ENCODE results near the gene RPP21.

The RPP21 gene

GRCh38 chr6:30322527-30323501 lies 22.1 kb upstream of the RPP21 start:
- Histone ChIP-seq H2BK5ac (ENCODE audit: low read length) (no peak overlapping the region), H3K79me1 (ENCODE audit: low read depth, low read length) (peaks cover 1% of the 10 kb centered on the region), H3K23ac (ENCODE audit: low read depth, low read length, poor library complexity) (no peak overlapping the region), H2AFZ (ENCODE audit: low read length) (no peak overlapping the region), H2AK5ac (ENCODE audit: low read depth, low read length) (no peak overlapping the region), H3K4me1 (ENCODE audit: control insufficient read depth in 2 of 2, insufficient read depth in 1 of 2, low read depth in 1 of 2, low read length in 2 of 2) (peaks cover 2 to 11% of the 10 kb centered on the region in 2 donors), H2BK15ac (ENCODE audit: low read length) (no peak overlapping the region), H4K91ac (ENCODE audit: low read depth, low read length, poor library complexity) (no peak overlapping the region), H3K4me2 (ENCODE audit: insufficient read depth, low read length, poor library complexity, severe bottlenecking) (no peak overlapping the region), H2BK12ac (ENCODE audit: low read length) (no peak overlapping the region), H3K27me3 (ENCODE audit: control insufficient read depth in 3 of 3, insufficient read depth in 3 of 3, low read depth in 1 of 3, low read length in 3 of 3) (no peaks in the 10 kb centered on the region), H3K36me3 (replicated peaks in 1 of 2; ENCODE audit: control insufficient read depth in 2 of 2, insufficient read depth in 2 of 2, low read length in 2 of 2) (peaks cover 0 to 38% of the 10 kb centered on the region in 2 donors), H3K14ac (ENCODE audit: low read length) (no peak overlapping the region), H3K9me3 (replicated peaks in 1 of 2; ENCODE audit: control insufficient read depth in 2 of 2, insufficient read depth in 1 of 2, low read depth in 1 of 2, low read length in 2 of 2) (no peaks in the 10 kb centered on the region), H3K9ac (ENCODE audit: low read depth, low read length, poor library complexity) (no peak overlapping the region), H4K8ac (ENCODE audit: low read depth, low read length) (no peak overlapping the region), H3K27ac (replicated peaks; ENCODE audit: low read length) (no peak overlapping the region), H3K4ac (ENCODE audit: low read length) (no peak overlapping the region), H2BK120ac (ENCODE audit: low read depth, low read length) (no peak overlapping the region), H3K18ac (ENCODE audit: low read length) (no peak overlapping the region), H3K4me3 (ENCODE audit: low read length in 2 of 2) (no peak overlapping the region)
- no CpG with 5 or more reads among the region's 20 CpGs for WGBS, 2 donors (ENCODE audit: extremely low coverage in 2 of 2, insufficient read length in 2 of 2, insufficient replicate concordance in 1 of 2)
- no peak for DNase-seq (ENCODE audit: low spot score)

GRCh38 chr6:30323806-30324205 lies 21.1 kb upstream of the RPP21 start:
- H3K79me1 ChIP-seq (ENCODE audit: low read depth, low read length): peaks cover 1% of the 10 kb centered on the region
- H3K18ac ChIP-seq (ENCODE audit: low read length): no peak overlapping the region
- no peak overlapping the region for H3K4ac ChIP-seq (ENCODE audit: low read length)
- no peaks in the 10 kb centered on the region for H3K9me3 ChIP-seq (replicated peaks in 1 of 2; ENCODE audit: control insufficient read depth in 2 of 2, insufficient read depth in 1 of 2, low read depth in 1 of 2, low read length in 2 of 2)
- no peak overlapping the region for H3K4me2 ChIP-seq (ENCODE audit: insufficient read depth, low read length, poor library complexity, severe bottlenecking)
- H2BK120ac ChIP-seq (ENCODE audit: low read depth, low read length): no peak overlapping the region
- no peak overlapping the region for H2BK15ac ChIP-seq (ENCODE audit: low read length)
- no peak overlapping the region for H3K27ac ChIP-seq (replicated peaks; ENCODE audit: low read length)
- no peak overlapping the region for H2BK12ac ChIP-seq (ENCODE audit: low read length)
- no peak overlapping the region for H3K23ac ChIP-seq (ENCODE audit: low read depth, low read length, poor library complexity)
- no peak overlapping the region for H3K4me3 ChIP-seq (ENCODE audit: low read length in 2 of 2)
- H3K14ac ChIP-seq (ENCODE audit: low read length): no peak overlapping the region
- WGBS, 2 donors (ENCODE audit: extremely low coverage in 2 of 2, insufficient read length in 2 of 2, insufficient replicate concordance in 1 of 2): no CpG with 5 or more reads among the region's 1 CpG
- H3K4me1 ChIP-seq (ENCODE audit: control insufficient read depth in 2 of 2, insufficient read depth in 1 of 2, low read depth in 1 of 2, low read length in 2 of 2): peaks cover 2 to 11% of the 10 kb centered on the region in 2 donors
- H2AK5ac ChIP-seq (ENCODE audit: low read depth, low read length): no peak overlapping the region
- no peaks in the 10 kb centered on the region for H3K27me3 ChIP-seq (ENCODE audit: control insufficient read depth in 3 of 3, insufficient read depth in 3 of 3, low read depth in 1 of 3, low read length in 3 of 3)
- no peak for DNase-seq (ENCODE audit: low spot score)
- peaks cover 0 to 30% of the 10 kb centered on the region in 2 donors for H3K36me3 ChIP-seq (replicated peaks in 1 of 2; ENCODE audit: control insufficient read depth in 2 of 2, insufficient read depth in 2 of 2, low read length in 2 of 2)
- no peak overlapping the region for H4K91ac ChIP-seq (ENCODE audit: low read depth, low read length, poor library complexity)
- no peak overlapping the region for H4K8ac ChIP-seq (ENCODE audit: low read depth, low read length)
- H3K9ac ChIP-seq (ENCODE audit: low read depth, low read length, poor library complexity): no peak overlapping the region
- H2AFZ ChIP-seq (ENCODE audit: low read length): no peak overlapping the region
- no peak overlapping the region for H2BK5ac ChIP-seq (ENCODE audit: low read length)

- no CpG with 5 or more reads among the region's 10 CpGs for WGBS, 2 donors (ENCODE audit: extremely low coverage in 2 of 2, insufficient read length in 2 of 2, insufficient replicate concordance in 1 of 2)
- peak overlapping the region; percentile 99 for H2AFZ ChIP-seq (ENCODE audit: low read length)
- H3K27ac ChIP-seq (replicated peaks; ENCODE audit: low read length): no peak overlapping the region
- no peak overlapping the region for H4K91ac ChIP-seq (ENCODE audit: low read depth, low read length, poor library complexity)
- no peak overlapping the region for H3K4ac ChIP-seq (ENCODE audit: low read length)
- H3K18ac ChIP-seq (ENCODE audit: low read length): no peak overlapping the region
- no peak overlapping the region for H3K9ac ChIP-seq (ENCODE audit: low read depth, low read length, poor library complexity)
- peak overlapping the region; percentile 92 to 98 for H3K4me3 ChIP-seq (ENCODE audit: low read length in 2 of 2)
- peak overlapping the region; percentile 93 for H2BK5ac ChIP-seq (ENCODE audit: low read length)
- DNase-seq (ENCODE audit: low spot score): no peak
- no peak overlapping the region for H3K14ac ChIP-seq (ENCODE audit: low read length)
- no peak overlapping the region for H2BK120ac ChIP-seq (ENCODE audit: low read depth, low read length)
- peaks cover 1% of the 10 kb centered on the region for H3K79me1 ChIP-seq (ENCODE audit: low read depth, low read length)
- no peak overlapping the region for H3K23ac ChIP-seq (ENCODE audit: low read depth, low read length, poor library complexity)
- H3K9me3 ChIP-seq (replicated peaks in 1 of 2; ENCODE audit: control insufficient read depth in 2 of 2, insufficient read depth in 1 of 2, low read depth in 1 of 2, low read length in 2 of 2): no peaks in the 10 kb centered on the region
- H2BK15ac ChIP-seq (ENCODE audit: low read length): no peak overlapping the region
- peak overlapping the region; percentile 96 for H3K4me2 ChIP-seq (ENCODE audit: insufficient read depth, low read length, poor library complexity, severe bottlenecking)
- H3K36me3 ChIP-seq (replicated peaks in 1 of 2; ENCODE audit: control insufficient read depth in 2 of 2, insufficient read depth in 2 of 2, low read length in 2 of 2): peaks cover 7 to 33% of the 10 kb centered on the region in 2 donors
- H3K27me3 ChIP-seq (ENCODE audit: control insufficient read depth in 3 of 3, insufficient read depth in 3 of 3, low read depth in 1 of 3, low read length in 3 of 3): no peaks in the 10 kb centered on the region
- peaks cover 2 to 11% of the 10 kb centered on the region in 2 donors for H3K4me1 ChIP-seq (ENCODE audit: control insufficient read depth in 2 of 2, insufficient read depth in 1 of 2, low read depth in 1 of 2, low read length in 2 of 2)
- no peak overlapping the region for H2BK12ac ChIP-seq (ENCODE audit: low read length)
- H2AK5ac ChIP-seq (ENCODE audit: low read depth, low read length): no peak overlapping the region
- H4K8ac ChIP-seq (ENCODE audit: low read depth, low read length): no peak overlapping the region
Observed at GRCh38 chr6:30325150-30325872, 19.6 kb upstream of the RPP21 start.

Data from neuronal stem cell (in vitro differentiated cells).